HEK293 (cell line): ENCODE results near the gene TNN.

Source experiments
- CTCF ChIA-PET: fragments of 350-600 bp; formaldehyde crosslinking; extraction: SDS; loops from one replicate; lab custom pipeline; 2021; ENCODE audit warnings: antibody characterized with exemption; lab: Yijun Ruan, JAX
- POLR2A ChIA-PET: fragments of 300-600 bp; formaldehyde crosslinking; extraction: SDS; loops from one replicate; lab custom pipeline; 2020; ENCODE audit warnings: antibody characterized with exemption, inconsistent platforms; lab: Yijun Ruan, JAX
- H3K27ac ChIP-seq: fragments of 200-500 bp; sonication (Bioruptor generic); 2 replicates; pipeline ENCODE4 v1.5.1; 2014; ENCODE audit warnings: low read depth, low read length, control low read depth, inconsistent platforms; ENCODE audit errors: extremely low read depth
- H3K36me3 ChIP-seq, 2 experiments: fragments of 200-500 bp in 1 of 2; sonication (Bioruptor generic) in 1 of 2; 1 replicate in 1 of 2; 2 replicates in 1 of 2; pipeline ENCODE4 v1.5.1; 2014 to 2017; ENCODE audit warnings: inconsistent platforms in 2 of 2, low read length in 2 of 2; ENCODE audit not compliant: control insufficient read depth in 2 of 2, insufficient read depth in 1 of 2
- H3K4me1 ChIP-seq: fragments of 200-500 bp; sonication (Bioruptor generic); 2 replicates; pipeline ENCODE4 v1.5.1; 2014; ENCODE audit warnings: mild to moderate bottlenecking, low read length, inconsistent platforms; ENCODE audit not compliant: control insufficient read depth, insufficient read depth
- H3K4me3 ChIP-seq: 2 replicates; pipeline ENCODE4 v1.5.1; 2011; ENCODE audit warnings: low read depth, mild to moderate bottlenecking, control low read depth, low read length, moderate library complexity
- H3K9me3 ChIP-seq: fragments of 200-500 bp; sonication (Bioruptor generic); 2 replicates; pipeline ENCODE4 v1.5.1; 2014; ENCODE audit warnings: low read depth, low read length, inconsistent platforms; ENCODE audit not compliant: control insufficient read depth, insufficient read depth
- GLIS2 ChIP-seq: fragments of 450-650 bp; formaldehyde crosslinking; IDR thresholded peaks from 2 replicates; pipeline ENCODE4 v1.5.1; 2016; ENCODE audit warnings: missing biosample characterization, missing genetic modification characterization
- INSM2 ChIP-seq: fragments of 450-650 bp; formaldehyde crosslinking; IDR thresholded peaks from 2 replicates; pipeline ENCODE4 v1.5.1; 2016; ENCODE audit warnings: missing biosample characterization, missing genetic modification characterization
- KLF17 ChIP-seq: fragments of 450-650 bp; formaldehyde crosslinking; IDR thresholded peaks from 2 replicates; pipeline ENCODE4 v1.5.1; 2016; ENCODE audit warnings: missing biosample characterization, missing genetic modification characterization
- OVOL3 ChIP-seq: fragments of 450-650 bp; formaldehyde crosslinking; IDR thresholded peaks from 2 replicates; pipeline ENCODE4 v1.5.1; 2016; ENCODE audit warnings: missing biosample characterization, missing genetic modification characterization
- PRDM10 ChIP-seq: fragments of 450-650 bp; formaldehyde crosslinking; IDR thresholded peaks from 2 replicates; pipeline ENCODE4 v1.5.1; 2016; ENCODE audit warnings: missing biosample characterization, missing genetic modification characterization
- YY1 ChIP-seq: fragments of 450-650 bp; formaldehyde crosslinking; IDR thresholded peaks from 2 replicates; pipeline ENCODE4 v1.5.1; 2018; ENCODE audit warnings: missing biosample characterization, missing genetic modification characterization
- ZBTB26 ChIP-seq: fragments of 450-650 bp; formaldehyde crosslinking; optimal IDR thresholded peaks from 2 replicates; pipeline ENCODE3; 2016; ENCODE audit warnings: missing biosample characterization, mild to moderate bottlenecking, missing genetic modification characterization
- ZBTB48 ChIP-seq: fragments of 450-650 bp; formaldehyde crosslinking; IDR thresholded peaks from 2 replicates; pipeline ENCODE4 v1.5.1; 2016; ENCODE audit warnings: missing biosample characterization, missing genetic modification characterization
- ZNF121 ChIP-seq: fragments of 450-650 bp; formaldehyde crosslinking; IDR thresholded peaks from 2 replicates; pipeline ENCODE4 v1.5.1; 2016; ENCODE audit warnings: missing biosample characterization, missing genetic modification characterization
- ZNF214 ChIP-seq: fragments of 450-650 bp; formaldehyde crosslinking; IDR thresholded peaks from 2 replicates; pipeline ENCODE4 v1.5.1; 2017; ENCODE audit warnings: missing biosample characterization, mild to moderate bottlenecking, missing genetic modification characterization, borderline replicate concordance
- ZNF26 ChIP-seq: fragments of 450-650 bp; formaldehyde crosslinking; IDR thresholded peaks from 2 replicates; pipeline ENCODE4 v1.5.1; 2016; ENCODE audit warnings: missing biosample characterization, missing genetic modification characterization
- ZNF362 ChIP-seq: fragments of 450-650 bp; formaldehyde crosslinking; IDR thresholded peaks from 2 replicates; pipeline ENCODE4 v1.5.1; 2016; ENCODE audit warnings: missing biosample characterization, missing genetic modification characterization
- ZNF391 ChIP-seq: fragments of 450-650 bp; formaldehyde crosslinking; IDR thresholded peaks from 2 replicates; pipeline ENCODE4 v1.5.1; 2016; ENCODE audit warnings: low read depth, missing biosample characterization, missing genetic modification characterization, borderline replicate concordance
- ZNF48 ChIP-seq: fragments of 450-650 bp; formaldehyde crosslinking; IDR thresholded peaks from 2 replicates; pipeline ENCODE4 v1.5.1; 2016; ENCODE audit warnings: missing biosample characterization, missing genetic modification characterization
- ZNF488 ChIP-seq: fragments of 450-650 bp; formaldehyde crosslinking; IDR thresholded peaks from 2 replicates; pipeline ENCODE4 v1.5.1; 2016; ENCODE audit warnings: missing biosample characterization, missing genetic modification characterization
- ZNF555 ChIP-seq: fragments of 450-650 bp; formaldehyde crosslinking; conservative IDR thresholded peaks from 2 replicates; pipeline ENCODE4 v1.5.1; 2017; ENCODE audit warnings: missing biosample characterization, mild to moderate bottlenecking, missing genetic modification characterization, inconsistent platforms
- ZNF561 ChIP-seq: fragments of 450-650 bp; IDR thresholded peaks from 2 replicates; pipeline ENCODE4 v1.5.1; 2018; ENCODE audit warnings: missing biosample characterization, missing genetic modification characterization, borderline replicate concordance

The TNN gene

GRCh38 chr1:175176246-175176645 lies 108.6 kb downstream of the TNN start:
- Histone ChIP-seq H3K36me3 (no peaks in the 10 kb centered on the region), H3K27ac (no peak overlapping the region), H3K4me1 (no peaks in the 10 kb centered on the region), H3K4me3 (no peak overlapping the region), H3K9me3 (no peaks in the 10 kb centered on the region)
- TF ChIP-seq ZNF214 (tag by site-specific recombination) (no peak), ZNF561 (no peak), ZBTB26 (tag by site-specific recombination) (no peak), PRDM10 (tag by site-specific recombination) (no peak), ZNF26 (tag by site-specific recombination) (no peak), GLIS2 (no peak), ZNF362 (tag by site-specific recombination) (0 out of 2 replicates have a peak, but pooled peaks have one; percentile 62)
- CTCF ChIA-PET = interaction anchor here (0.7 to 1.0 kb wide), 2 partner anchors 24 to 167 kb away, joined by 3 read pairs; no protein-coding TSS in a partner anchor
- POLR2A ChIA-PET = no interaction called here

GRCh38 chr1:175178056-175178455 lies 110.4 kb downstream of the TNN start:
- Histone ChIP-seq H3K4me1 (no peaks in the 10 kb centered on the region), H3K4me3 (no peak overlapping the region), H3K36me3 (no peaks in the 10 kb centered on the region), H3K27ac (no peak overlapping the region), H3K9me3 (no peaks in the 10 kb centered on the region)
- ChIA-PET CTCF (no interaction called here), POLR2A (no interaction called here)
- TF ChIP-seq PRDM10 (tag by site-specific recombination) (no peak), YY1 (tag by site-specific recombination) (no peak), ZNF488 (tag by site-specific recombination) (no peak), ZNF391 (tag by site-specific recombination) (no peak), ZNF48 (no peak), OVOL3 (tag by site-specific recombination) (no peak), KLF17 (no peak), ZNF555 (no peak), ZBTB48 (tag by site-specific recombination) (no peak), ZNF121 (tag by site-specific recombination) (no peak), INSM2 (tag by site-specific recombination) (no peak)
